ENCODE measurements around the gene ZNF205. TPM values are rescaled to one million over a fixed set of nuclear protein-coding genes. Genes with fewer than 3 reads are reported as not detected.

The ZNF205 gene
- total RNA-seq, 1 donor from 2014 or later, result 5.4 TPM

DNA sequence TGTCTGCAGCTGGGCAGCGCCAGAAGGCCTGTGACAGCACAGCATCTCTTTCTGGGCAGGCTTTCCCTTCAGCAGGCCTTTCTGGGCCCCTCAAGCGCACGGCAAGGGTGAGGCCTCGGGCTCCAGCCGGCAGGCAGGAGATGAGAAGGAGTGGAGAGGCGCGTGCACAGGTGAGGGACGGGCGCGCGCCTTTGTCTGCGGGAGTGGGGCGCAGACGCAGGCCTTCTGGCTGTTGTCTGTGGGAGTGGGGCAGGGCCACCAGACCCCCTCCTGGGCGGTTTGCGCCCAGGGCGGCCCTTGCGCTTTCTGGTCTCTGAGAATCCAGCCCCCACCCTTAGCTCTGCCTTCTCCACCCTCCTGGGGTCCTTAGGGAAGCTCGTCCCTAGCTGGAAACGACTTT lies 6.5 kb downstream of the ZNF205 start:
- H3K4me3 Mint-ChIP-seq, result no peak overlapping the region

DNA sequence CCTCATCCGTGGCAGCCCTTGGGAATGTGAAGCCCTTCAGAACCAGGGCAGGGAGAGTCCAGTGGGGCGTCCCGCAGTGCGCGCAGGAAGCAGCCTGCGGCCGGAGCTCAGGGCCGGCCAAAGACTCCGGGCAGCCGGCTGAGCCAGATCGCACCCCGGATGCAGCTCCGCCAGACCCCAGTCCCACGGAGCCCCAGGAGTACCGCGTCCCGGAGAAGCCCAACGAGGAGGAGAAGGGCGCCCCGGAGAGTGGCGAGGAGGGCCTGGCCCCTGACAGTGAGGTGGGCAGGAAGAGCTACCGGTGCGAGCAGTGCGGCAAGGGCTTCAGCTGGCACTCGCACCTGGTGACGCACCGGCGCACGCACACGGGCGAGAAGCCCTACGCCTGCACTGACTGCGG lies 6.9 kb downstream of the ZNF205 start:
- Mint-ChIP-seq H3K4me3 (no peak overlapping the region), H3K4me1 (peaks cover 13% of the 10 kb centered on the region), H3K27ac (no peak overlapping the region), H3K36me3 (peaks cover 4% of the 10 kb centered on the region), H3K9me3 (no peaks in the 10 kb centered on the region), H3K27me3 (ENCODE audit: insufficient read depth, low read depth) (peaks cover 8% of the 10 kb centered on the region)
- DNase-seq (ENCODE audit: low spot score), result no peak
- Histone ChIP-seq H3K36me3 (no peaks in the 10 kb centered on the region), H3K4me1 (no peaks in the 10 kb centered on the region), H3K9me3 (ENCODE audit: low read depth) (no peaks in the 10 kb centered on the region), H3K79me2 (ENCODE audit: low read depth) (peaks cover 4% of the 10 kb centered on the region), H3K4me2 (no peak overlapping the region), H3K4me3 (no peak overlapping the region), H3F3A (ENCODE audit: low read depth) (peaks cover 16% of the 10 kb centered on the region), H3K27ac (no peak overlapping the region), H2AFZ (replicated peaks) (no peak overlapping the region), H3K9ac (no peak overlapping the region), H3K27me3 (peaks cover 3% of the 10 kb centered on the region), H4K20me1 (ENCODE audit: low read depth) (no peaks in the 10 kb centered on the region)
- TF ChIP-seq EZH2phosphoT487 (IDR thresholded peaks at IDR 0.05), result no peak
- TF ChIP-seq, protein P1, sequence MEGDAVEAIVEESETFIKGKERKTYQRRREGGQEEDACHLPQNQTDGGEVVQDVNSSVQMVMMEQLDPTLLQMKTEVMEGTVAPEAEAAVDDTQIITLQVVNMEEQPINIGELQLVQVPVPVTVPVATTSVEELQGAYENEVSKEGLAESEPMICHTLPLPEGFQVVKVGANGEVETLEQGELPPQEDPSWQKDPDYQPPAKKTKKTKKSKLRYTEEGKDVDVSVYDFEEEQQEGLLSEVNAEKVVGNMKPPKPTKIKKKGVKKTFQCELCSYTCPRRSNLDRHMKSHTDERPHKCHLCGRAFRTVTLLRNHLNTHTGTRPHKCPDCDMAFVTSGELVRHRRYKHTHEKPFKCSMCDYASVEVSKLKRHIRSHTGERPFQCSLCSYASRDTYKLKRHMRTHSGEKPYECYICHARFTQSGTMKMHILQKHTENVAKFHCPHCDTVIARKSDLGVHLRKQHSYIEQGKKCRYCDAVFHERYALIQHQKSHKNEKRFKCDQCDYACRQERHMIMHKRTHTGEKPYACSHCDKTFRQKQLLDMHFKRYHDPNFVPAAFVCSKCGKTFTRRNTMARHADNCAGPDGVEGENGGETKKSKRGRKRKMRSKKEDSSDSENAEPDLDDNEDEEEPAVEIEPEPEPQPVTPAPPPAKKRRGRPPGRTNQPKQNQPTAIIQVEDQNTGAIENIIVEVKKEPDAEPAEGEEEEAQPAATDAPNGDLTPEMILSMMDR (IDR thresholded peaks at IDR 0.05), result no peak
- no peak for TF ChIP-seq EZH2 (IDR thresholded peaks at IDR 0.05)

More for the DNA sequence above, 6.5 kb downstream of the ZNF205 start:
- Histone ChIP-seq H3K79me2 (ENCODE audit: low read depth) (peaks cover 8% of the 10 kb centered on the region), H3K9ac (no peak overlapping the region), H3K27me3 (peaks cover 3% of the 10 kb centered on the region), H2AFZ (replicated peaks) (no peak overlapping the region), H3F3A (ENCODE audit: low read depth) (peaks cover 13% of the 10 kb centered on the region), H3K27ac (no peak overlapping the region), H3K36me3 (no peaks in the 10 kb centered on the region), H3K4me2 (no peak overlapping the region), H3K4me1 (no peaks in the 10 kb centered on the region), H3K9me3 (ENCODE audit: low read depth) (no peaks in the 10 kb centered on the region), H4K20me1 (ENCODE audit: low read depth) (no peaks in the 10 kb centered on the region), H3K4me3 (no peak overlapping the region)
- Mint-ChIP-seq H3K4me1 (peaks cover 14% of the 10 kb centered on the region), H3K27me3 (ENCODE audit: insufficient read depth, low read depth) (peaks cover 8% of the 10 kb centered on the region), H3K27ac (no peak overlapping the region), H3K9me3 (no peaks in the 10 kb centered on the region), H3K36me3 (peaks cover 4% of the 10 kb centered on the region)
- DNase-seq (ENCODE audit: low spot score), result no peak
- no peak for TF ChIP-seq EZH2 (IDR thresholded peaks at IDR 0.05)
- TF ChIP-seq, protein P1 (IDR thresholded peaks at IDR 0.05), result no peak
- TF ChIP-seq EZH2phosphoT487 (IDR thresholded peaks at IDR 0.05), result no peak

DNA sequence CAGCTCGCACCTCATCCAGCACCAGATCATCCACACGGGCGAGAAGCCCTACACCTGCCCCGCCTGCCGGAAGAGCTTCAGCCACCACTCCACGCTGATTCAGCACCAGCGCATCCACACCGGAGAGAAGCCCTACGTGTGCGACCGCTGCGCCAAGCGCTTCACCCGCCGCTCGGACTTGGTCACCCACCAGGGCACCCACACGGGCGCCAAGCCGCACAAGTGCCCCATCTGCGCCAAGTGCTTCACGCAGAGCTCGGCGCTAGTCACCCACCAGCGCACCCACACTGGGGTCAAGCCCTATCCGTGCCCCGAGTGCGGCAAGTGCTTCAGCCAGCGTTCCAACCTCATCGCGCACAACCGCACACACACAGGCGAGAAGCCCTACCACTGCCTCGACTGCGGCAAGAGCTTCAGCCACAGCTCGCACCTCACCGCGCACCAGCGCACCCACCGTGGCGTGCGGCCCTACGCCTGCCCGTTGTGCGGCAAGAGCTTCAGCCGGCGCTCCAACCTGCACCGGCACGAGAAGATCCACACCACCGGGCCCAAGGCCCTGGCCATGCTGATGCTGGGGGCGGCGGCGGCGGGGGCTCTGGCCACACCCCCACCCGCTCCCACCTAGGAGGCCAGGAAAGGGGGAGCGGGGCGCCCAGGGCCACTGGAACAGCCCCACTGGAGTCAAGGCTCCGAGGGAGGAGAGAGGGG lies 7.5 kb downstream of the ZNF205 start:
- Histone ChIP-seq H2AFZ (replicated peaks) (no peak overlapping the region), H3K27ac (no peak overlapping the region), H3K9ac (no peak overlapping the region), H3K4me1 (no peaks in the 10 kb centered on the region), H4K20me1 (ENCODE audit: low read depth) (peaks cover 6% of the 10 kb centered on the region), H3K4me2 (no peak overlapping the region), H3K9me3 (ENCODE audit: low read depth) (no peaks in the 10 kb centered on the region), H3K27me3 (peaks cover 3% of the 10 kb centered on the region), H3F3A (ENCODE audit: low read depth) (peaks cover 21% of the 10 kb centered on the region), H3K36me3 (no peaks in the 10 kb centered on the region), H3K79me2 (ENCODE audit: low read depth) (no peaks in the 10 kb centered on the region), H3K4me3 (no peak overlapping the region)
- Mint-ChIP-seq H3K9me3 (no peaks in the 10 kb centered on the region), H3K27ac (no peak overlapping the region), H3K27me3 (ENCODE audit: insufficient read depth, low read depth) (peaks cover 8% of the 10 kb centered on the region), H3K4me3 (no peak overlapping the region), H3K36me3 (peaks cover 4% of the 10 kb centered on the region), H3K4me1 (peaks cover 13% of the 10 kb centered on the region)
- DNase-seq (ENCODE audit: low spot score), result no peak
- TF ChIP-seq EZH2 (IDR thresholded peaks at IDR 0.05) (no peak), EZH2phosphoT487 (IDR thresholded peaks at IDR 0.05) (no peak)
- TF ChIP-seq, protein P1 (IDR thresholded peaks at IDR 0.05), result no peak
